PC-9 (cell line): Measurements from ENCODE around the gene MINDY4B.

Source experiments
- CTCF ChIP-seq: fragments of 200-600 bp; sonication (generic); conservative IDR thresholded peaks from 2 replicates; pipeline ENCODE4 v1.6.1; 2017; ENCODE audit warnings: mixed run types, antibody characterized with exemption, mild to moderate bottlenecking, moderate library complexity
- EZH2 ChIP-seq: fragments of 200-600 bp; sonication (generic); IDR thresholded peaks from 2 replicates; pipeline ENCODE4 v1.8.0; 2017; ENCODE audit warnings: antibody characterized with exemption, low read depth

- TF ChIP-seq CTCF (no peak), EZH2 (no peak)
Measured at GRCh38 chr3:150899141-150899540, 6.1 kb downstream of the MINDY4B start.
